Activated T-cell treated with anti-CD3 and anti-CD28 coated beads for 1 hour (primary cell): ENCODE data around the gene PTGDR2.

Experiments
- DNase-seq: peaks from one replicate; pipeline ENCODE4 v3.0.0-alpha.2; 2020; ENCODE audit warnings: low read depth

The PTGDR2 gene

GRCh38 chr11:60855726-60856633 lies at the start of gene PTGDR2:
Gene PTGDR2 (minus strand): TSS chr11:60855950. CDS start chr11:60853722, 2,228 bp downstream.
- no peak for DNase-seq

GRCh38 chr11:60905047-60905446 lies 49.3 kb upstream of the PTGDR2 start:
- no peak for DNase-seq

GRCh38 chr11:60902625-60903024 lies 46.9 kb upstream of the PTGDR2 start:
- no peak for DNase-seq

- no peak for DNase-seq
Observed at GRCh38 chr11:60900673-60901404, 45.1 kb upstream of the PTGDR2 start.

DNA sequence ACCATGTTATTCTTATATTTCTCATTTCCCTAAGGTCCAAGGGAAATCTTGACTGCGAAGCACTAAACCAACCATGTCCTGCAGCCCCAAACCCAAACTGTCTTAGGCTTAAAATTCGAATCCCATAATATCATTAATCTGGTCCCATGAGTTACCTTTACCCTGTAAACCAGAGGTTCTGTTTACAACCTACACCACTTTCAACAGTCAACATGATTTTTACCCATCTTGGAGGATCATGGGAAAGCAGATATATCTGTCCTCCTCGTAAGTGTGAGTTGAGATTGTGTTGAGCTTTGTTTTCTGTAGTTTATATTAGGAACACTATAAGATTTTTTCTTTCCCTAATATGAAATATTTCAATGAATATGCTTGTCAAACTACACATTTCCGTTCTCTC lies 44.2 kb upstream of the PTGDR2 start:
- DNase-seq, result no peak

- no peak for DNase-seq
Observed at GRCh38 chr11:60899046-60899936, 43.5 kb upstream of the PTGDR2 start.

GRCh38 chr11:60897496-60897895 lies 41.7 kb upstream of the PTGDR2 start:
- DNase-seq, result no peak

DNA sequence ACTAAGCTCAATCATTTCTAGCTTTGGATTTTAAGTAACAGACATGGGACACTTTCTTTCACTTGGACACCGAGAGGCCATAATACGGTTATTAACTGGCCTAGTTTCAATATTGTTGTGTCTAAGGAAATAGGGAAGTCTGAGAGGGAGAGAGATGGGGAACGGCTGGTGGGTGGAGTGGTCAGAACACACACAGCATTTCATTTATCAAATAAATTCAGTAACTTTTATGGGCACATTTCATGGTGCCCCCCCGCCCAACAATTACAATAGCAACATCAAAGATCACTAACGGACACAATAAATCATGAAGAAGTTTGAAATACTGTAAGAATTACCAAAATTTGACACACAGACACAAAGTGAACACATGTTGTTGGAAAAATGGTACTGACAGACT lies 39.9 kb upstream of the PTGDR2 start:
- no peak for DNase-seq

GRCh38 chr11:60891103-60891741 lies 35.5 kb upstream of the PTGDR2 start:
- no peak for DNase-seq

GRCh38 chr11:60890696-60891095 lies 34.9 kb upstream of the PTGDR2 start:
- no peak for DNase-seq

DNA sequence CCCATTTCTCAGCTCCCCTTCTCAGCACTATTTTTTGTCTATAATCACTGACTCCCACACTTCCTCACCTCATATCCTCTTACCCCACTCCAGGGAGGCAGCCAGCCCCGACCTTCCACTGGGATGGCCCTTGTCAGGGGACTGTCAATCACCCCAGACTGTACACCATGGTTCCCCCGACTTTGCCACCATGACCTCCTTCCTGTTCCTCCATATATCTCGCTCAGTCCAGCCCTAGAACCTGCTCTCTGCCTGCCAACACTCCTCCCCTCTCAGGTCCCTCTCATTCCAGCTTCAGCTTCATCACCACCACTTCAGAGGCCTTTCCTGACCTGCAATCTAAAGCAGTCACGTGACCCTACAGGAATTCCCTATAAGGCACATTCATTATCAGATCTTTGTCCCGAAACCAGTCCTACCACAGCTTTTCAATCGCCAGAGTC lies 34.1 kb upstream of the PTGDR2 start:
- DNase-seq, result no peak

- peak; percentile 23 for DNase-seq
Observed at GRCh38 chr11:60887556-60887955, 31.8 kb upstream of the PTGDR2 start.

DNA sequence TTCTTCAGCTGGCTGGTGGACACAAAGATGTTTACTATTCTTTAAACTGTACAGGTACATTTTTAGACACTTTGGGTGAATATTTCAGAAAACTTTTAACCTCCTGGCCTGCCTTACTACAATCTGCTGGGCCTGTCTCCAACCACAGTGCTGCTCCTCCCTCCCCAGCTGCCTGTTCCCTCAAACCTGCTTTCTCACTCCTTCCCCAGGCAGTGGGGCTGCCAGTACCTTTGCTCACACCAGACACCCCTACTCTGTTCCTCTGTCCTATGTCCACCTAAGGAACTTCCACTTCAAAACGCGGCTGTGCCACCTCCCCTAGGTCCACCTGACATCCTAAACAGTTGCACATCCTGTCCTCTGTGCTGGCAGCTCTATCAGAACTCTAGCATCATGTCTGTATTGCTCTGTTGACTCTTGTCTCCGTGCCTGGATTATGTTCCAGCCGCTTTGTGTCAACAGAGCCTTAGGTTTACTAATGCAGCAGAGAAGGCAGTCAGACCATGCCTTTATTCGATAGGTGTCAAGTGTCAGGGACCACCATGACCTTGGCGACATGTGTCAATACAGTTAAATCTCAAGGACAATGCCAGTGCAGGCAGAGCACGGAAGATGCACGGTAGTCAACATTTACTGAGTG lies 25.0 kb upstream of the PTGDR2 start:
- DNase-seq, result no peak

DNA sequence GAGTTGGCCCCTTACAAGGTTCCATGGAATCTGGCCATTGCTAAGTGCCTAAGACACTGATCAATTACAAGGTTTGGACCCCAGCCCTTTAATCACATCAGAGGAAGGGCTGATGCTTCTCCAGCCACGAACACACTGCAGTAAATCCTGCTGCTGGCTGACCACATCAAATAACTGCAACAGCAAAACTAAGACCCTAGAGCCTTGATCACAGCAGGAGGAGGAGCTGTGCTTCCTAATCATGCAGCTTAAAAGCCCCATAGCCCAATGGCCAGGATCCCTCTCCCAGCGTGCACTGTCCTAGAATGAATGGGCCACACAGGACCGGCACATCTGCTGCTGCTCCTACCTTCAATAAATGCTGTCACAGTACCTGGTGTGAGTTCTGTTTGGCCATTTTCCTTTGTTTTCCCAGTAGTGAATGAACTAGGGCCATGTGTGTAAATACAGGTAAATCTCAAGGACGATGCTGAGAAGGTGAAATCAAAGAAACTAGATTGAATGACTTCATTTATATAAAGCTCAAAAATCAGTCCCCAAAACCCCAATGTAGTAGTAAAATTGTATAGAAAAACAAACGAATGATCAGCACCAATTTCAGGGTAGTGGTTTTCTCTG lies 24.3 kb upstream of the PTGDR2 start:
- DNase-seq, result no peak

GRCh38 chr11:60879104-60879503 lies 23.4 kb upstream of the PTGDR2 start:
- no peak for DNase-seq

DNA sequence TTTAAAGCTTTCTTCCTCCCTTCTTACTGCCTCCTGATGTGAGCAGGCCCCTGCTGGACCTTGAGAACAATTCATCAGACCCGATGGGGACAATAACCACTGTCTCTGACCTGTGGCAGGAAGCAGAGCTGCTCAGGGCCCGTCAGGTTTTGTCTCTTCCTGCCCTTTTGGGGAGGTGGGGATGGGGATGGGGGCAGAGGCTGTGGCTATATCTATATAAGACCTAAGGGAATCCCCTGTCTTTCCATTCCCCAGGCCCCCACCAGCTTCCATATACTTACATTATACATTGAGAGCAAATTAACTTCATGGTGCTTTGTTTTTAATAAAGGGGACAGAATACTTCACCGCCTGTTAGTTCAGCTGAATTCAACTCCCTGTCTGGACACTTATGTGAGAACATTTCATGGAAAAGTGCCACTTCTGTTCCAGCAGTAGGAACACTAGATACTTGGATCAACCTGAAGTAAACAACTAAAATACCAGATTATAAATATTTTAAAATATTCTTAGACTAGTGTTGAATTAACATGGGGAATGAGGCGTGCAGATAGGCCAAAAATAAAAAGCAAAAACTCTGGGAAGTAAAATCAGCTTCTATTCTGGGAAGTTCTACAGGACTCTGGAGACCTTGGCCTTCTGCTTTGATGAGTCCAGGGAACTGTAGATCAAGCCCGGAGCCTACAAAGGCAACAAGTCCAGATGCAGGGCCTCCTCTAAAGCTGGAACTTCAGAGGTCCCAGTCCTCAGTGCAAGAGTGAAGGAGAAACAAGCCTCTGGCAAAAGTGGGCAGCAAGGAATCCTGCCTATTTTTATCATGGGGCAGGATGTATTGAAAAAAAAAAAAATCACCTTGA lies 22.7 kb upstream of the PTGDR2 start:
- DNase-seq, result no peak

- DNase-seq, result no peak
Observed at GRCh38 chr11:60876168-60876485, 20.4 kb upstream of the PTGDR2 start.

DNA sequence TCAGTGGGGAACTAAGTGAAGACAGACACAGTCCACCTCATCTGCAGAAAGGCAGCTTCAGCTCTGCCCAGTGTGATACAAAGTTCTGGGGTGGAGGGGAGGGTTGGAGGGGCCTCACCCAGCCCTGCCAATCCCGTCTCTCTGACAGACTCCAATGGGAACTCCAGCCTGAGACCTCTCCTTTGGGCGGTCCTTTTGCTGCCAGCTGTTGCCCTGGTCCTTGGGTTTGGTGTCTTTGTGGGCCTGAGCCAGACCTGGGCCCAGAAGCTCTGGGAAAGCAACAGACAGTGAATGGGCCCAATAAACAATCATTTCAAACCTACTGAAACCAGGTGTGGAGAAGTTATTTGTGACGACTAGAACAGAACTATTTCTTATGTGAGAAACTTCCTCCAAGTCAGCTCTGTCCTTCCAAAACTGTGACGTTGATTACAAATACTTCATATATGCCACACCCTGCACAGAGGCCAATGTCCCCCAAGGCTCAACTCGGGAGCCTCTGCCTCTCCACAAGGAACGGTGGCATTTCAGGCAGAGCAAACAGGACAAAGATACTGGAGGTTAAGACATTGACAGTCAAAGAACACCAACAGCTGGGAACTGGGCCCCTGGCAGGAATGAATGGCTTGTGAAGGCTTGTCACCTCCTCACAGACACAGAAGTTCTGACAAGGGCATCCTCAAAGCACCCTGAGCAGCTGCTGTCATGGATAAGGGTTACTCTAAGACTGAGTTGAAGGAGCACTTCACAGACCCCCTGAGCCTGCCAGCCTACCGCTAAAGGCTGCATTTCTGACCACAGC lies 19.8 kb upstream of the PTGDR2 start:
- no peak for DNase-seq
